Prostate gland (tissue), 2 donors: ENCODE results near the gene C1GALT1.

Experiments
- CTCF ChIP-seq, 4 experiments: fragments of 200-600 bp in 2 of 4; fragments of 450-650 bp in 2 of 4; sonication (generic) in 2 of 4; IDR thresholded peaks; 1 replicate in 3 of 4; 2 replicates in 1 of 4; pipeline ENCODE4 v1.5.1; 2016 to 2019; ENCODE audit warnings: antibody characterized with exemption in 4 of 4, mild to moderate bottlenecking in 2 of 4, moderate library complexity in 2 of 4
- POLR2A ChIP-seq: fragments of 450-650 bp; IDR thresholded peaks from one replicate; pipeline ENCODE4 v1.6.1; 2016; ENCODE audit warnings: antibody characterized with exemption, mild to moderate bottlenecking

DNA sequence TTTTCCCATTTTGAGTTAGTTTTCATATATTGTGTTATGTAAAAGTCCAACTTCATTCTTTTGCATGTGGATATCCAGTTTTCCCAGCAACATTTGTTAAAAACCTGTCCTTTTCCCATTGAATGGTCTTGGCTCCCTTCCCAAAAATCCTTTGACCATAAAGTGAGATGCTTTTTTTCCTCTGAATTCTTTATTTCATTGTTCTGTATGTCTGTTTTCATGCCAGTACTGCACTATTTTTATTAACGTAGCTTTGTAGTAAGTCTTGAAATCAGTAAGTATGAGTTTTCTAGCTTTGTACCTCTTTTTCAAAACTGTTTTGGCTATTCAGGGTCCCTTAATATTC is 20.0 kb downstream of the C1GALT1 start:
- no peak for TF ChIP-seq CTCF (IDR thresholded peaks at IDR 0.05)
- no peak for TF ChIP-seq POLR2A
